ENCODE data around the gene CFAP161.
"Not testable (repeated sequence)": the region's sequence is repeated elsewhere in the genome, so short reads cannot be mapped to it uniquely, and the experiment has no call there.

Gene CFAP161

GRCh38 chr15:81108427-81108826 lies 25.6 kb upstream of the CFAP161 start:
- DNase-seq: no peak

- no peak for DNase-seq
Measured at GRCh38 chr15:81111018-81111417, 23.1 kb upstream of the CFAP161 start.

GRCh38 chr15:81111510-81112470 lies 22.3 kb upstream of the CFAP161 start:
- DNase-seq: no peak

- no peak for DNase-seq
Measured at GRCh38 chr15:81113204-81113657, 20.8 kb upstream of the CFAP161 start.

GRCh38 chr15:81113861-81114291 lies 20.2 kb upstream of the CFAP161 start:
- DNase-seq: no peak

- DNase-seq: no peak
Measured at GRCh38 chr15:81115054-81115939, 18.8 kb upstream of the CFAP161 start.

GRCh38 chr15:81117136-81117535 lies 16.9 kb upstream of the CFAP161 start:
- DNase-seq: no peak

- no peak for DNase-seq
Measured at GRCh38 chr15:81117581-81117980, 16.5 kb upstream of the CFAP161 start.

- DNase-seq: no peak
Measured at GRCh38 chr15:81118361-81118760, 15.7 kb upstream of the CFAP161 start.

GRCh38 chr15:81120069-81120468 lies 14.0 kb upstream of the CFAP161 start:
- DNase-seq: no peak

GRCh38 chr15:81126892-81127291 lies 7.2 kb upstream of the CFAP161 start:
- DNase-seq: no peak

GRCh38 chr15:81141478-81141877 lies 7.4 kb downstream of the CFAP161 start:
- DNase-seq: not testable (repeated sequence)

GRCh38 chr15:81146006-81146405 lies 11.9 kb downstream of the CFAP161 start:
- no peak for DNase-seq

GRCh38 chr15:81146466-81146865 lies 12.4 kb downstream of the CFAP161 start:
- no peak for DNase-seq

GRCh38 chr15:81151389-81151788 lies 17.3 kb downstream of the CFAP161 start:
- no peak for DNase-seq

GRCh38 chr15:81152339-81152738 lies 18.3 kb downstream of the CFAP161 start:
- DNase-seq: no peak

- DNase-seq: no peak
Measured at GRCh38 chr15:81152799-81153198, 18.7 kb downstream of the CFAP161 start.

GRCh38 chr15:81155375-81156218 lies 21.5 kb downstream of the CFAP161 start:
- no peak for DNase-seq

- DNase-seq: no peak
Measured at GRCh38 chr15:81156324-81156723, 22.3 kb downstream of the CFAP161 start.

GRCh38 chr15:81157195-81157938 lies 23.3 kb downstream of the CFAP161 start:
- no peak for DNase-seq

- no peak for DNase-seq
Measured at GRCh38 chr15:81157939-81158223, 23.8 kb downstream of the CFAP161 start.

- DNase-seq: not testable (repeated sequence)
Measured at GRCh38 chr15:81158561-81158960, 24.5 kb downstream of the CFAP161 start.

Measured in activated CD8-positive, alpha-beta memory T cell treated with anti-CD3 and anti-CD28 coated beads, Interleukin-2, amount 50 U/mL, for 48 hours (primary cell).